ENCODE results near the gene ACOT13.

DNA sequence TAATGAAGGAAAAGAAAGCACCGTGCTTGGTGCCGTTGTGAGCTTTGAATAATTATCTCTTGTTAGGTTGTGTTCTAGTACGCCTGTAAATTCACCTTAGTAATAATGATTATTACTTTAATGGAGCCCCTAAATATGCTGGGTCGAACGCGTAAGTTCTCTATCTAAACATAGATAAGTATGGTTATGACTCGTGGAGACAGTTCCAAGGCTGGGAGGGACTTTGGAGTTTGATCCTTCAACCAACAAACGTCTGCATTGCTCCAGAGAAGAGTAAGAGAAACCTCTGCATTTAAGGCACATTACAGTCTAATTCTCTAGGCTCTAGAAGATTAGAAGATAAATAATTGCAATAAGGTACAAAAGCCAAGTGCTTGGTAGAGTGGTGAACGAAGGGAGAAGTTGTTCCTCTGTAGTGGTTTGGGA is 514 bp downstream of the ACOT13 start:
- no peak for TF ChIP-seq CTCF (IDR thresholded peaks at IDR 0.05)
- TF ChIP-seq POLR2A (IDR thresholded peaks at IDR 0.05; ENCODE audit: low read depth), result no peak

All from esophagus muscularis mucosa (tissue), 3 donors.